Caco-2 (cell line): Measurements from ENCODE around the gene SMYD1. TPM values are rescaled to one million over a fixed set of nuclear protein-coding genes. Genes with fewer than 3 reads are reported as not detected.

Source experiments
- BruUV-seq: library from RNA; stranded (reverse); fragments of 400-500 nt; replicated peaks from 2 replicates; lab custom pipeline; 2021; lab: Mats Ljungman, UMichigan
- CTCF ChIA-PET: fragments of 300-600 bp; sonication (Branson Sonifier 250); formaldehyde crosslinking; loops from one replicate; lab custom pipeline; 2022; ENCODE audit warnings: antibody characterized with exemption; lab: Charles Lee
- POLR2A ChIA-PET: fragments of 300-600 bp; sonication (Branson Sonifier 250); formaldehyde crosslinking; loops from one replicate; lab custom pipeline; 2022; ENCODE audit warnings: antibody characterized with exemption; lab: Charles Lee
- DNase-seq, 2 experiments: peaks; one replicate each; pipeline versions ENCODE4 v3.0.0 to v3.0.0-alpha.2; 2020 to 2022
- H3K27me3 ChIP-seq: replicated peaks from 2 replicates; pipeline ENCODE4 v1.6.0; 2011; ENCODE audit warnings: low read length; ENCODE audit not compliant: control insufficient read depth, insufficient read depth
- H3K36me3 ChIP-seq: 2 replicates; pipeline ENCODE4 v1.5.1; 2011; ENCODE audit warnings: low read length; ENCODE audit not compliant: control insufficient read depth, insufficient read depth
- H3K4me1 ChIP-seq: fragments of 250-450 bp; sonication (Bioruptor Pico); 2 replicates; pipeline ENCODE4 v1.5.1; 2020; ENCODE audit warnings: mild to moderate bottlenecking
- H3K4me3 ChIP-seq: 2 replicates; pipeline ENCODE4 v1.5.1; 2011; ENCODE audit warnings: low read depth, mild to moderate bottlenecking, control low read depth, low read length
- H3K9me3 ChIP-seq: fragments of 250-450 bp; sonication (Bioruptor Pico); 2 replicates; pipeline ENCODE4 v1.5.1; 2020; ENCODE audit warnings: mild to moderate bottlenecking, moderate library complexity
- H3K27ac Mint-ChIP-seq: one replicate; pipeline ENCODE4 v1.8.0; 2022; ENCODE audit warnings: mixed read lengths; ENCODE audit not compliant: unreplicated experiment
- H3K27me3 Mint-ChIP-seq: one replicate; pipeline ENCODE4 v1.8.0; 2022; ENCODE audit warnings: mixed read lengths; ENCODE audit not compliant: insufficient read depth, unreplicated experiment
- H3K36me3 Mint-ChIP-seq: one replicate; pipeline ENCODE4 v1.8.0; 2022; ENCODE audit warnings: mild to moderate bottlenecking, mixed read lengths; ENCODE audit not compliant: insufficient read depth, unreplicated experiment
- H3K4me1 Mint-ChIP-seq: one replicate; pipeline ENCODE4 v1.8.0; 2022; ENCODE audit warnings: low read depth, mixed read lengths; ENCODE audit not compliant: unreplicated experiment
- H3K4me3 Mint-ChIP-seq: one replicate; pipeline ENCODE4 v1.8.0; 2022; ENCODE audit warnings: mild to moderate bottlenecking, moderate library complexity, mixed read lengths; ENCODE audit not compliant: unreplicated experiment
- H3K9me3 Mint-ChIP-seq: one replicate; pipeline ENCODE4 v1.8.0; 2022; ENCODE audit warnings: mixed read lengths; ENCODE audit not compliant: unreplicated experiment
- CTCF ChIP-seq, 2 experiments: fragments of 200-600 bp in 1 of 2; IDR thresholded peaks; 1 replicate in 1 of 2; 2 replicates in 1 of 2; pipeline versions ENCODE4 v1.5.1 to v1.8.0; 2011 to 2022; ENCODE audit warnings: antibody characterized with exemption in 1 of 2, control low read depth in 1 of 2, inconsistent platforms in 1 of 2, low read depth in 1 of 2, low read length in 1 of 2, mild to moderate bottlenecking in 1 of 2, moderate library complexity in 1 of 2; ENCODE audit not compliant: insufficient read depth in 1 of 2, severe bottlenecking in 1 of 2, unreplicated experiment in 1 of 2
- intact Hi-C: fragments of 100-400 bp; cut with micrococcal nuclease; formaldehyde crosslinking; loops from one replicate; pipeline ENCODE4 v1.10.0; 2022; ENCODE audit not compliant: unreplicated experiment
- total RNA-seq: library from RNA; stranded (reverse); gene quantifications from 2 replicates; pipeline ENCODE4 v1.2.3, GENCODE V29; 2022

The SMYD1 gene
- total RNA-seq, 1 experiment from 2014 or later = not detected

GRCh38 chr2:88036182-88036581 lies 31.4 kb upstream of the SMYD1 start:
- no peaks in the 10 kb centered on the region for H3K27me3 ChIP-seq
- H3K36me3 ChIP-seq = no peaks in the 10 kb centered on the region
- no peak for TF ChIP-seq CTCF (IDR thresholded peaks at IDR 0.05; ENCODE audit: insufficient read depth in 1 of 2, low read depth in 1 of 2, low read length in 1 of 2, severe bottlenecking in 1 of 2, unreplicated experiment in 1 of 2)
- peaks cover 14% of the 10 kb centered on the region for H3K4me1 Mint-ChIP-seq
- BruUV-seq = no TSS peak
- no peak overlapping the region for H3K4me3 ChIP-seq
- peaks cover 15% of the 10 kb centered on the region for H3K4me1 ChIP-seq
- H3K36me3 Mint-ChIP-seq = no peaks in the 10 kb centered on the region
- no peaks in the 10 kb centered on the region for H3K27me3 Mint-ChIP-seq
- H3K9me3 ChIP-seq = no peaks in the 10 kb centered on the region
- DNase-seq = no peak
- CTCF ChIA-PET = interaction anchor here (0.6 kb wide), 2 partner anchors 34 to 148 kb away, joined by 3 to 4 read pairs; no protein-coding TSS in a partner anchor
- H3K4me3 Mint-ChIP-seq = no peak overlapping the region
- POLR2A ChIA-PET = no interaction called here
- no peak overlapping the region for H3K27ac Mint-ChIP-seq
- intact Hi-C loops = no loop called here
- H3K9me3 Mint-ChIP-seq = no peaks in the 10 kb centered on the region

- H3K9me3 Mint-ChIP-seq = no peaks in the 10 kb centered on the region
- H3K27me3 ChIP-seq = no peaks in the 10 kb centered on the region
- no peak overlapping the region for H3K4me3 Mint-ChIP-seq
- no peak for TF ChIP-seq CTCF (IDR thresholded peaks at IDR 0.05; ENCODE audit: insufficient read depth in 1 of 2, low read depth in 1 of 2, low read length in 1 of 2, severe bottlenecking in 1 of 2, unreplicated experiment in 1 of 2)
- no peaks in the 10 kb centered on the region for H3K36me3 ChIP-seq
- intact Hi-C loops = no loop called here
- no peaks in the 10 kb centered on the region for H3K36me3 Mint-ChIP-seq
- H3K4me3 ChIP-seq = no peak overlapping the region
- peaks cover 15% of the 10 kb centered on the region for H3K4me1 ChIP-seq
- H3K9me3 ChIP-seq = no peaks in the 10 kb centered on the region
- peaks cover 15% of the 10 kb centered on the region for H3K4me1 Mint-ChIP-seq
- ChIA-PET CTCF (no interaction called here), POLR2A (no interaction called here)
- no peak overlapping the region for H3K27ac Mint-ChIP-seq
- no TSS peak for BruUV-seq
- H3K27me3 Mint-ChIP-seq = no peaks in the 10 kb centered on the region
- DNase-seq = no peak
Observed at GRCh38 chr2:88036606-88037005, 31.0 kb upstream of the SMYD1 start.

GRCh38 chr2:88038263-88039105 lies 29.1 kb upstream of the SMYD1 start:
- H3K36me3 Mint-ChIP-seq = no peaks in the 10 kb centered on the region

More at GRCh38 chr2:88038263-88039105, 29.1 kb upstream of the SMYD1 start:
- peak in 1 of 2 experiments; percentile 14 for DNase-seq
- no peak overlapping the region for H3K4me3 ChIP-seq
- Mint-ChIP-seq H3K27me3 (no peaks in the 10 kb centered on the region), H3K4me3 (no peak overlapping the region), H3K27ac (peak overlapping the region; percentile 67), H3K4me1 (peaks cover 15% of the 10 kb centered on the region), H3K9me3 (no peaks in the 10 kb centered on the region)
- H3K36me3 ChIP-seq = no peaks in the 10 kb centered on the region
- H3K9me3 ChIP-seq = no peaks in the 10 kb centered on the region
- H3K4me1 ChIP-seq = peaks cover 15% of the 10 kb centered on the region
- ChIA-PET CTCF (no interaction called here), POLR2A (interaction anchor here (1.3 kb wide), 1 partner anchor 16 kb away, joined by 4 read pairs; no protein-coding TSS in a partner anchor)
- H3K27me3 ChIP-seq = no peaks in the 10 kb centered on the region
- BruUV-seq = no TSS peak
- TF ChIP-seq CTCF (IDR thresholded peaks at IDR 0.05; ENCODE audit: insufficient read depth in 1 of 2, low read depth in 1 of 2, low read length in 1 of 2, severe bottlenecking in 1 of 2, unreplicated experiment in 1 of 2) = no peak
- intact Hi-C loops = no loop called here
